Caco-2 (cell line): ENCODE results near the gene YJEFN3. TPM values are rescaled to one million over a fixed set of nuclear protein-coding genes. Genes with fewer than 3 reads are reported as not detected.

ENCODE experiments used
- BruUV-seq: library from RNA; stranded (reverse); fragments of 400-500 nt; replicated peaks from 2 replicates; lab custom pipeline; 2021; lab: Mats Ljungman, UMichigan
- CTCF ChIA-PET: fragments of 300-600 bp; sonication (Branson Sonifier 250); formaldehyde crosslinking; loops from one replicate; lab custom pipeline; 2022; ENCODE audit warnings: antibody characterized with exemption; lab: Charles Lee
- POLR2A ChIA-PET: fragments of 300-600 bp; sonication (Branson Sonifier 250); formaldehyde crosslinking; loops from one replicate; lab custom pipeline; 2022; ENCODE audit warnings: antibody characterized with exemption; lab: Charles Lee
- DNase-seq, 2 experiments: peaks; one replicate each; pipeline versions ENCODE4 v3.0.0 to v3.0.0-alpha.2; 2020 to 2022
- H3K27me3 ChIP-seq: replicated peaks from 2 replicates; pipeline ENCODE4 v1.6.0; 2011; ENCODE audit warnings: low read length; ENCODE audit not compliant: control insufficient read depth, insufficient read depth
- H3K36me3 ChIP-seq: 2 replicates; pipeline ENCODE4 v1.5.1; 2011; ENCODE audit warnings: low read length; ENCODE audit not compliant: control insufficient read depth, insufficient read depth
- H3K4me1 ChIP-seq: fragments of 250-450 bp; sonication (Bioruptor Pico); 2 replicates; pipeline ENCODE4 v1.5.1; 2020; ENCODE audit warnings: mild to moderate bottlenecking
- H3K4me3 ChIP-seq: 2 replicates; pipeline ENCODE4 v1.5.1; 2011; ENCODE audit warnings: low read depth, mild to moderate bottlenecking, control low read depth, low read length
- H3K9me3 ChIP-seq: fragments of 250-450 bp; sonication (Bioruptor Pico); 2 replicates; pipeline ENCODE4 v1.5.1; 2020; ENCODE audit warnings: mild to moderate bottlenecking, moderate library complexity
- H3K27ac Mint-ChIP-seq: one replicate; pipeline ENCODE4 v1.8.0; 2022; ENCODE audit warnings: mixed read lengths; ENCODE audit not compliant: unreplicated experiment
- H3K27me3 Mint-ChIP-seq: one replicate; pipeline ENCODE4 v1.8.0; 2022; ENCODE audit warnings: mixed read lengths; ENCODE audit not compliant: insufficient read depth, unreplicated experiment
- H3K36me3 Mint-ChIP-seq: one replicate; pipeline ENCODE4 v1.8.0; 2022; ENCODE audit warnings: mild to moderate bottlenecking, mixed read lengths; ENCODE audit not compliant: insufficient read depth, unreplicated experiment
- H3K4me1 Mint-ChIP-seq: one replicate; pipeline ENCODE4 v1.8.0; 2022; ENCODE audit warnings: low read depth, mixed read lengths; ENCODE audit not compliant: unreplicated experiment
- H3K4me3 Mint-ChIP-seq: one replicate; pipeline ENCODE4 v1.8.0; 2022; ENCODE audit warnings: mild to moderate bottlenecking, moderate library complexity, mixed read lengths; ENCODE audit not compliant: unreplicated experiment
- H3K9me3 Mint-ChIP-seq: one replicate; pipeline ENCODE4 v1.8.0; 2022; ENCODE audit warnings: mixed read lengths; ENCODE audit not compliant: unreplicated experiment
- CTCF ChIP-seq, 2 experiments: fragments of 200-600 bp in 1 of 2; IDR thresholded peaks; 1 replicate in 1 of 2; 2 replicates in 1 of 2; pipeline versions ENCODE4 v1.5.1 to v1.8.0; 2011 to 2022; ENCODE audit warnings: antibody characterized with exemption in 1 of 2, control low read depth in 1 of 2, inconsistent platforms in 1 of 2, low read depth in 1 of 2, low read length in 1 of 2, mild to moderate bottlenecking in 1 of 2, moderate library complexity in 1 of 2; ENCODE audit not compliant: insufficient read depth in 1 of 2, severe bottlenecking in 1 of 2, unreplicated experiment in 1 of 2
- intact Hi-C: fragments of 100-400 bp; cut with micrococcal nuclease; formaldehyde crosslinking; loops from one replicate; pipeline ENCODE4 v1.10.0; 2022; ENCODE audit not compliant: unreplicated experiment
- total RNA-seq: library from RNA; stranded (reverse); gene quantifications from 2 replicates; pipeline ENCODE4 v1.2.3, GENCODE V29; 2022

Gene YJEFN3
- total RNA-seq, 1 experiment from 2014 or later: 8.1 TPM

- no peak overlapping the region for H3K4me3 Mint-ChIP-seq
Observed at GRCh38 chr19:19544257-19544953, 15.7 kb downstream of the YJEFN3 start.

GRCh38 chr19:19544954-19545591 is 16.4 kb downstream of the YJEFN3 start:
- Mint-ChIP-seq H3K27me3 (peaks cover 4% of the 10 kb centered on the region), H3K4me1 (no peaks in the 10 kb centered on the region)
- intact Hi-C loops: no loop called here

More at GRCh38 chr19:19544257-19544953, 15.7 kb downstream of the YJEFN3 start:
- H3K27me3 ChIP-seq: no peaks in the 10 kb centered on the region
- BruUV-seq: no TSS peak
- intact Hi-C loops: no loop called here
- no peaks in the 10 kb centered on the region for H3K4me1 Mint-ChIP-seq
- POLR2A ChIA-PET: no interaction called here
- H3K27ac Mint-ChIP-seq: no peak overlapping the region
- DNase-seq: no peak
- no peak for TF ChIP-seq CTCF (IDR thresholded peaks at IDR 0.05; ENCODE audit: insufficient read depth in 1 of 2, low read depth in 1 of 2, low read length in 1 of 2, severe bottlenecking in 1 of 2, unreplicated experiment in 1 of 2)
- H3K9me3 ChIP-seq: no peaks in the 10 kb centered on the region
- no peaks in the 10 kb centered on the region for H3K9me3 Mint-ChIP-seq
- CTCF ChIA-PET: no interaction called here
- no peaks in the 10 kb centered on the region for H3K36me3 Mint-ChIP-seq
- H3K36me3 ChIP-seq: no peaks in the 10 kb centered on the region
- H3K27me3 Mint-ChIP-seq: peaks cover 4% of the 10 kb centered on the region
- no peaks in the 10 kb centered on the region for H3K4me1 ChIP-seq
- H3K4me3 ChIP-seq: no peak overlapping the region

GRCh38 chr19:19545707-19546106 is 17.0 kb downstream of the YJEFN3 start:
- Mint-ChIP-seq H3K4me3 (no peak overlapping the region), H3K36me3 (no peaks in the 10 kb centered on the region), H3K27ac (no peak overlapping the region), H3K9me3 (no peaks in the 10 kb centered on the region), H3K4me1 (no peaks in the 10 kb centered on the region), H3K27me3 (peaks cover 4% of the 10 kb centered on the region)
- intact Hi-C loops: no loop called here
- no peak overlapping the region for H3K4me3 ChIP-seq
- no peaks in the 10 kb centered on the region for H3K4me1 ChIP-seq
- no peaks in the 10 kb centered on the region for H3K9me3 ChIP-seq
- DNase-seq: no peak
- BruUV-seq: no TSS peak
- no peak for TF ChIP-seq CTCF (IDR thresholded peaks at IDR 0.05; ENCODE audit: insufficient read depth in 1 of 2, low read depth in 1 of 2, low read length in 1 of 2, severe bottlenecking in 1 of 2, unreplicated experiment in 1 of 2)
- no peaks in the 10 kb centered on the region for H3K36me3 ChIP-seq
- H3K27me3 ChIP-seq: no peaks in the 10 kb centered on the region
- POLR2A ChIA-PET: no interaction called here
- CTCF ChIA-PET: no interaction called here

More at GRCh38 chr19:19544954-19545591, 16.4 kb downstream of the YJEFN3 start:
- H3K4me3 ChIP-seq: no peak overlapping the region
- Mint-ChIP-seq H3K4me3 (no peak overlapping the region), H3K27ac (no peak overlapping the region), H3K36me3 (no peaks in the 10 kb centered on the region), H3K9me3 (no peaks in the 10 kb centered on the region)
- no peaks in the 10 kb centered on the region for H3K36me3 ChIP-seq
- BruUV-seq: no TSS peak
- ChIA-PET POLR2A (no interaction called here), CTCF (no interaction called here)
- TF ChIP-seq CTCF (IDR thresholded peaks at IDR 0.05; ENCODE audit: insufficient read depth in 1 of 2, low read depth in 1 of 2, low read length in 1 of 2, severe bottlenecking in 1 of 2, unreplicated experiment in 1 of 2): no peak
- H3K9me3 ChIP-seq: no peaks in the 10 kb centered on the region
- DNase-seq: no peak
- no peaks in the 10 kb centered on the region for H3K4me1 ChIP-seq
- no peaks in the 10 kb centered on the region for H3K27me3 ChIP-seq
